Mesendoderm (in vitro differentiated cells): ENCODE results near the gene FAM131A.
A peak's percentile ranks its signal among the peaks of the same experiment; 100 is the strongest.

Experiments used
- DNase-seq: peaks from one replicate; pipeline ENCODE4 v3.0.0; 2013
- H2AK5ac ChIP-seq: 2 replicates; pipeline ENCODE4 v1.6.1; 2013; ENCODE audit warnings: low read length, inconsistent platforms
- H2BK120ac ChIP-seq: 2 replicates; pipeline ENCODE4 v1.6.1; 2013; ENCODE audit warnings: low read depth, mild to moderate bottlenecking, low read length, moderate library complexity, mixed read lengths
- H2BK15ac ChIP-seq: replicated peaks from 2 replicates; pipeline ENCODE4 v1.6.1; 2013; ENCODE audit warnings: low read depth, mild to moderate bottlenecking, moderate library complexity
- H2BK5ac ChIP-seq: 2 replicates; pipeline ENCODE4 v1.6.1; 2013; ENCODE audit warnings: low read length, inconsistent platforms
- H3K18ac ChIP-seq: 2 replicates; pipeline ENCODE4 v1.6.1; 2013; ENCODE audit warnings: mild to moderate bottlenecking, low read length, mixed read lengths
- H3K23ac ChIP-seq: one replicate; pipeline ENCODE4 v1.6.1; 2013; ENCODE audit warnings: low read length
- H3K27ac ChIP-seq: 2 replicates; pipeline ENCODE4 v1.5.1; 2013; ENCODE audit warnings: low read depth, mild to moderate bottlenecking, inconsistent platforms, low read length, moderate library complexity
- H3K27me3 ChIP-seq: 2 replicates; pipeline ENCODE4 v1.6.1; 2013; ENCODE audit warnings: low read length, control low read depth, mild to moderate bottlenecking, inconsistent platforms; ENCODE audit not compliant: insufficient read depth, poor library complexity
- H3K36me3 ChIP-seq: 2 replicates; pipeline ENCODE4 v1.6.1; 2013; ENCODE audit warnings: low read length, inconsistent platforms; ENCODE audit not compliant: control insufficient read depth, insufficient read depth
- H3K4ac ChIP-seq: one replicate; pipeline ENCODE4 v1.6.1; 2013; ENCODE audit warnings: low read depth, mild to moderate bottlenecking, low read length, moderate library complexity
- H3K4me1 ChIP-seq: 2 replicates; pipeline ENCODE4 v1.6.1; 2013; ENCODE audit warnings: low read depth, low read length, inconsistent platforms; ENCODE audit not compliant: control insufficient read depth
- H3K4me2 ChIP-seq: 2 replicates; pipeline ENCODE4 v1.6.1; 2013; ENCODE audit warnings: low read length
- H3K4me3 ChIP-seq: 2 replicates; pipeline ENCODE4 v1.5.1; 2013; ENCODE audit warnings: mild to moderate bottlenecking, low read length
- H3K56ac ChIP-seq: one replicate; pipeline ENCODE4 v1.6.1; 2013; ENCODE audit warnings: low read length
- H3K79me1 ChIP-seq: 2 replicates; pipeline ENCODE4 v1.6.1; 2013; ENCODE audit warnings: low read length, inconsistent platforms
- H3K79me2 ChIP-seq: 2 replicates; pipeline ENCODE4 v1.6.1; 2013; ENCODE audit warnings: mild to moderate bottlenecking, low read length; ENCODE audit not compliant: control insufficient read depth, insufficient read depth
- H3K9ac ChIP-seq: 2 replicates; pipeline ENCODE4 v1.6.1; 2013; ENCODE audit warnings: low read length, inconsistent platforms
- H4K5ac ChIP-seq: one replicate; pipeline ENCODE4 v1.6.1; 2013; ENCODE audit warnings: low read length
- H4K8ac ChIP-seq: one replicate; pipeline ENCODE4 v1.6.1; 2013; ENCODE audit warnings: low read depth, mild to moderate bottlenecking, control low read depth, low read length, moderate library complexity
- WGBS: extraction: QIAGEN DNeasy Blood & Tissue Kit; methylation state at CpG from one replicate; pipeline ENCODE4 v1.1.7; 2013; ENCODE audit warnings: low lambda C conversion rate, missing lambda C conversion rate; ENCODE audit not compliant: insufficient coverage; ENCODE audit errors: extremely low coverage; 5-methylcytosine and 5-hydroxymethylcytosine counted together

The FAM131A gene

DNA sequence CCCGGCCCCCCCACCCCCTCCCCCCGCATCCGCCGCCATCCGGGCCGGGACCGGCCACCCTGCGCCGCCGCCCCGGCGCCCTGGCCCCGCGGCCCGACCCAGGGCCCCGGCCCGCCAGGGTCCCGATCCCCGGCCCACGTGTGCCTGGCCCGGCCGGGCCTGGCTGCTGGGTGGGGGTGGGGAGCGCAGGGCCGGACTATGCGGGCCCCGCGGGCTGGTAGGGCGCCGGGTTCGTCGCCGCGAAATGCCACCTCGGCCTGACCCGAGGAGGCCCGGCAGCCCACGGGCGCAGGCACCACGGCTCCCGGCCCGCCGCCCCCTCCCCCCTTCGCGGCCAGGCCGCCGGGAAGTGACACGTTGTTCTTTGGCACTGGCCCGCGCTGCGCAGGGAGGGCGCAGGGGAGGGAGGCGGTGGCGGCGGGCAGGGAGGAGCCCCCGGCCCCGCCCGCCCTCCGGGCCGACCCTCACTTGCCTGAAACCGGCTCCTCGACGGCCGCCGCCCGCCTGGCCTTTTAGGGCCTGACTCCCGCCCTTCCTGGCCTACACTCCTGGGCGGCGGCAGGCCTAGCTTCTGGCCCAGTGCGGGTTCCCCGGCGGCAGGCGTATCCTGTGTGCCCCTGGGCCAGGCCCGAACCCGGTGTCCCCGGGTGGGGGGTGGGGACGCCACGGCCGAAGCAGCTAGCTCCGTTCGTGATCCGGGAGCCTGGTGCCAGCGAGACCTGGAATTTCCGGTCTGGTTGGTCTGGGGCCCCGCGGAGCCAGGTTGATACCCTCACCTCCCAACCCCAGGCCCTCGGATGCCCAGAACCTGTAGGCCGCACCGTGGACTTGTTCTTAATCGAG is 22.5 kb upstream of the FAM131A start:
- Histone ChIP-seq H3K56ac (peak overlapping the region; percentile 98), H3K79me2 (peaks cover 53% of the 10 kb centered on the region), H3K4me2 (peak overlapping the region; percentile 97), H2AK5ac (peak overlapping the region; percentile 68), H3K27me3 (no peaks in the 10 kb centered on the region), H3K4me3 (peak overlapping the region; percentile 83), H2BK5ac (peak overlapping the region; percentile 80), H3K36me3 (peaks cover 5% of the 10 kb centered on the region), H3K27ac (peak overlapping the region; percentile 92), H3K4me1 (peaks cover 4% of the 10 kb centered on the region), H3K4ac (peak overlapping the region; percentile 100), H3K9ac (peak overlapping the region; percentile 94), H3K79me1 (peaks cover 8% of the 10 kb centered on the region), H2BK120ac (peak overlapping the region; percentile 33), H4K8ac (peak overlapping the region; percentile 97), H4K5ac (no peak overlapping the region), H3K23ac (peak overlapping the region; percentile 97), H2BK15ac (no peak overlapping the region), H3K18ac (peak overlapping the region; percentile 100)
- WGBS: no CpG with 5 or more reads among the region's 89 CpGs
- DNase-seq: peak; percentile 74

DNA sequence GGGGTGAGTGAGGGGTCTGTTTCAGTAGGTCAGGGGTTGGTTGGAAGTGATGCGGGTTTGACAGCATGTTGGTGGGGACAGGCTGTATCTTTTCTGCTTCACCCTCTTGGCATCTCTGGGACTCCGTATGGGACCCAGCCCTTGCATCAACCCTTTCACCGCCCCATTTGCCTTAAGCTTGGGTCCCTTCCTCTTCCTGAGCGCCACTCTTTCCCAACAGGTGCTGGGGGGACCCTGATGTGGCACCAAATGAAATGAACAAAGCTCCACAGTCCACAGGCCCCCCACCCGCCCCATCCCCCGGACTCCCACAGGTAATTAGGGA is 21.9 kb upstream of the FAM131A start:
- H4K8ac ChIP-seq: no peak overlapping the region
- H3K18ac ChIP-seq: peak overlapping the region; percentile 100
- H3K36me3 ChIP-seq: peaks cover 5% of the 10 kb centered on the region
- peak overlapping the region; percentile 97 for H3K4me2 ChIP-seq
- peak overlapping the region; percentile 33 for H2BK120ac ChIP-seq
- H3K23ac ChIP-seq: peak overlapping the region; percentile 97
- WGBS: no CpG with 5 or more reads among the region's 6 CpGs
- H3K4me3 ChIP-seq: peak overlapping the region; percentile 83
- peaks cover 57% of the 10 kb centered on the region for H3K79me2 ChIP-seq
- peak overlapping the region; percentile 92 for H3K27ac ChIP-seq
- peak overlapping the region; percentile 80 for H2BK5ac ChIP-seq
- peak overlapping the region; percentile 98 for H3K56ac ChIP-seq
- H3K79me1 ChIP-seq: peaks cover 8% of the 10 kb centered on the region
- no peaks in the 10 kb centered on the region for H3K27me3 ChIP-seq
- H3K4ac ChIP-seq: peak overlapping the region; percentile 100
- H2AK5ac ChIP-seq: peak overlapping the region; percentile 68
- no peak overlapping the region for H4K5ac ChIP-seq
- H3K9ac ChIP-seq: peak overlapping the region; percentile 94
- no peak overlapping the region for H2BK15ac ChIP-seq
- DNase-seq: no peak
- peaks cover 4% of the 10 kb centered on the region for H3K4me1 ChIP-seq

DNA sequence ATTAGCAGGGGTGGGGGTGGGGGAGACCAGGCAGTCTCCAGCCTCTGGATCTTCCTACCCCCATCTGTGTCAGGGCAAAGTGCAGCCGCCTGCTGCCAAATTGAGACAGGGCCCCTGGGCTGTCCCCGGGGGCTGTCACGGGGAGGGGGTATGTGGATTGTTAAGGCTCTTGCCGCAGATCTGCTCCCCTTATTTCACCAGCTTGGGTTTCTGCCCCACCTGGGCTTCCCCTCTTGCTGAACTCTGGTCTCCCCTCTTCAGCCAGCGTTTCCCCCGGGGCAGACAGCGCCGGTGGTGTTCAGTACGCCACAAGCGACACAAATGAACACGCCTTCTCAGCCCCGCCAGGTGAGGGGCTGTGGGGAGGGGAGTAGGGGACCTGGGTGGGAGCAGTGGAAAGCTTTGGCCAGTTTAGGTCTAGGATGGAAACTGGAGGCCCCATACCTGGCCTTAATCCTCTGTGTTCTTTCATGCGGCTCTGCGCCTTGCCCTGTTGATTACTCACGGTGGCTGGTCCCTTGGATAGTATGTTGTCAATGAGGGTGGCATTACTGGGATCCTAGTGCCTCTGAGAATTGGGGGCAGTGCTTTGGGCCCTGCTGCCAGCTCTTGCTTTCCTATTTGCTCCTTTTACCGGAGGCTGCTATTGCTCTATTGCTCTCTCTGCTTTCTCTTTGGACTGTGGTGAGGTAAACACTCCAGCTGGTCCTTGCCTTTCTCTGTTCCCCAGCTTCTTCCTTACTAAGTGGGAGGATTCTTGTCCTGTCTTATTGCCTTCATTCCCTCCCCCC is 21.3 kb upstream of the FAM131A start:
- H3K27ac ChIP-seq: no peak overlapping the region
- no peak overlapping the region for H4K5ac ChIP-seq
- H3K56ac ChIP-seq: peak overlapping the region; percentile 98
- peaks cover 62% of the 10 kb centered on the region for H3K79me2 ChIP-seq
- peaks cover 6% of the 10 kb centered on the region for H3K36me3 ChIP-seq
- H2BK15ac ChIP-seq: no peak overlapping the region
- WGBS: no CpG with 5 or more reads among the region's 16 CpGs
- peak overlapping the region; percentile 45 for H3K4me2 ChIP-seq
- no peak overlapping the region for H2AK5ac ChIP-seq
- H3K79me1 ChIP-seq: peaks cover 12% of the 10 kb centered on the region
- H3K9ac ChIP-seq: peak overlapping the region; percentile 94
- H4K8ac ChIP-seq: no peak overlapping the region
- H3K4ac ChIP-seq: no peak overlapping the region
- H3K18ac ChIP-seq: peak overlapping the region; percentile 100
- H3K23ac ChIP-seq: no peak overlapping the region
- H3K27me3 ChIP-seq: no peaks in the 10 kb centered on the region
- H3K4me3 ChIP-seq: peak overlapping the region; percentile 83
- no peak overlapping the region for H2BK120ac ChIP-seq
- no peak overlapping the region for H2BK5ac ChIP-seq
- no peak for DNase-seq
- peaks cover 4% of the 10 kb centered on the region for H3K4me1 ChIP-seq

DNA sequence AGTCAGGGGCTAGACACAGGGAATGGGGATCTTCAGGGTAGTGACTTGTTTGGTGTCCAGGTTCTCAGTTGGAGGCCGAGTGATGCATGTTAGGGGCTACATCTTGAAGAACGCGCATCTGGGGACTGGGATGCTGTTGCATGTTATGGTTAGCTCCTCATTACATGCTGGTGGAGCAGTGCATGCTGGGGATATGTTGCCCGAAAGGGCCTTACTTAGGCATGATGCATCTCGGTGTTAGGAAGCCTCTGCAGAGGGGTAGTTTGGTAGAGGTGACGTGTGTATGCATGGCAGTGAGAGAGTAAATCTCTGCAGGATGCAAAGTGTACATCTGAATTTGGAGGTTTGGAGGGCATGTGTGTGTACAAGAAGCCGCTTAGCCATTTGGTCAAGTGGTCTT is 20.6 kb upstream of the FAM131A start:
- WGBS: no CpG with 5 or more reads among the region's 7 CpGs
- no peak overlapping the region for H3K27ac ChIP-seq
- no peak overlapping the region for H4K5ac ChIP-seq
- H3K4me2 ChIP-seq: peak overlapping the region; percentile 45
- H2BK15ac ChIP-seq: no peak overlapping the region
- peaks cover 14% of the 10 kb centered on the region for H3K79me1 ChIP-seq
- H3K36me3 ChIP-seq: peaks cover 9% of the 10 kb centered on the region
- peak overlapping the region; percentile 8 for H3K56ac ChIP-seq
- no peaks in the 10 kb centered on the region for H3K27me3 ChIP-seq
- peak overlapping the region; percentile 94 for H3K9ac ChIP-seq
- no peak overlapping the region for H3K18ac ChIP-seq
- peaks cover 63% of the 10 kb centered on the region for H3K79me2 ChIP-seq
- no peak overlapping the region for H2BK5ac ChIP-seq
- no peak overlapping the region for H4K8ac ChIP-seq
- H3K23ac ChIP-seq: no peak overlapping the region
- H3K4me3 ChIP-seq: no peak overlapping the region
- no peak overlapping the region for H2AK5ac ChIP-seq
- DNase-seq: no peak
- H3K4ac ChIP-seq: no peak overlapping the region
- peaks cover 4% of the 10 kb centered on the region for H3K4me1 ChIP-seq
- no peak overlapping the region for H2BK120ac ChIP-seq

DNA sequence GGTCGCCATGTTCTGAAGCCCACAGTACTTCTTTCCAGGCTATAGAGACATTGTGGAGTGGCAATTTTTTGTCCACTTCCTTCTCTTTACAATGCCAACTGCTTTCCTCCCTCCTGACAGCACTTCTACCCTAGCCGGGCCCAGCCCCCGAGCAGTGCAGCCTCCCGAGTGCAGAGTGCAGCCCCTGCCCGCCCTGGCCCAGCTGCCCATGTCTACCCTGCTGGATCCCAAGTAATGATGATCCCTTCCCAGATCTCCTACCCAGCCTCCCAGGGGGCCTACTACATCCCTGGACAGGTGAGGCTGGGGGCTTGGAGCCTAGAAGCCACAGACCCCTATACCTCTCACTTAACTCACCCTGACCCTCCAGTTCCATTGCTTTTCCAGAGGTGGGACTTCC is 20.2 kb upstream of the FAM131A start:
- WGBS: no CpG with 5 or more reads among the region's 5 CpGs
- no peak overlapping the region for H3K27ac ChIP-seq
- peaks cover 65% of the 10 kb centered on the region for H3K79me2 ChIP-seq
- H2AK5ac ChIP-seq: no peak overlapping the region
- H3K79me1 ChIP-seq: peaks cover 16% of the 10 kb centered on the region
- no peak overlapping the region for H4K8ac ChIP-seq
- no peak overlapping the region for H2BK5ac ChIP-seq
- no peak overlapping the region for H3K4ac ChIP-seq
- no peak overlapping the region for H3K23ac ChIP-seq
- H3K27me3 ChIP-seq: no peaks in the 10 kb centered on the region
- no peak overlapping the region for H3K56ac ChIP-seq
- no peak overlapping the region for H4K5ac ChIP-seq
- H3K4me3 ChIP-seq: no peak overlapping the region
- H3K36me3 ChIP-seq: peaks cover 11% of the 10 kb centered on the region
- H2BK120ac ChIP-seq: no peak overlapping the region
- no peak for DNase-seq
- no peak overlapping the region for H3K18ac ChIP-seq
- H3K4me2 ChIP-seq: peak overlapping the region; percentile 8
- no peak overlapping the region for H2BK15ac ChIP-seq
- H3K4me1 ChIP-seq: peaks cover 4% of the 10 kb centered on the region
- H3K9ac ChIP-seq: no peak overlapping the region
